RWPE2 (cell line): ENCODE data around the gene GATA1.

Experiments
- ATAC-seq: fragments of 200-7000 bp; cut with Tn5 transposase; 3 replicates; pipeline ENCODE4 v1.9.1; 2021; ENCODE audit warnings: low read depth
- DNase-seq: peaks from one replicate; pipeline ENCODE4 v3.0.0-alpha.2; 2020; ENCODE audit warnings: low spot score
- H3K27ac ChIP-seq: fragments of 450-650 bp; 2 replicates; pipeline ENCODE4 v1.5.1; 2017; ENCODE audit warnings: mild to moderate bottlenecking; ENCODE audit not compliant: poor library complexity, severe bottlenecking
- H3K27me3 ChIP-seq: fragments of 250-450 bp; sonication (Bioruptor Pico); 2 replicates; pipeline ENCODE4 v1.5.1; 2021; ENCODE audit warnings: mild to moderate bottlenecking, moderate library complexity; ENCODE audit not compliant: insufficient read depth, poor library complexity, severe bottlenecking
- H3K36me3 ChIP-seq: fragments of 250-450 bp; sonication (Bioruptor Pico); 2 replicates; pipeline ENCODE4 v1.5.1; 2020; ENCODE audit warnings: low read depth, mild to moderate bottlenecking, moderate library complexity
- H3K4me1 ChIP-seq: fragments of 250-450 bp; sonication (Bioruptor Pico); 2 replicates; pipeline ENCODE4 v1.5.1; 2021; ENCODE audit warnings: mild to moderate bottlenecking, moderate library complexity; ENCODE audit not compliant: insufficient read depth, poor library complexity, severe bottlenecking
- H3K4me3 ChIP-seq: fragments of 250-450 bp; sonication (Bioruptor Pico); 2 replicates; pipeline ENCODE4 v1.5.1; 2021; ENCODE audit warnings: mild to moderate bottlenecking, moderate library complexity; ENCODE audit not compliant: severe bottlenecking
- H3K9me3 ChIP-seq: fragments of 250-450 bp; sonication (Bioruptor Pico); 2 replicates; pipeline ENCODE4 v1.5.1; 2021; ENCODE audit warnings: mild to moderate bottlenecking, moderate library complexity; ENCODE audit not compliant: severe bottlenecking
- TF ChIP-seq, protein P1 (sequence below): fragments of 450-650 bp; IDR thresholded peaks from one replicate; pipeline ENCODE4 v1.5.1; 2017; ENCODE audit warnings: mild to moderate bottlenecking, moderate library complexity; ENCODE audit not compliant: poor library complexity, severe bottlenecking

Gene GATA1

GRCh38 chrX:48792219-48792618 lies 5.8 kb downstream of the GATA1 start:
- DNase-seq (no peak), ATAC-seq (no peak)
- H3K27ac ChIP-seq, result no peak overlapping the region
- H3K36me3 ChIP-seq, result no peaks in the 10 kb centered on the region
- H3K4me3 ChIP-seq, result no peak overlapping the region
- TF ChIP-seq, protein P1, sequence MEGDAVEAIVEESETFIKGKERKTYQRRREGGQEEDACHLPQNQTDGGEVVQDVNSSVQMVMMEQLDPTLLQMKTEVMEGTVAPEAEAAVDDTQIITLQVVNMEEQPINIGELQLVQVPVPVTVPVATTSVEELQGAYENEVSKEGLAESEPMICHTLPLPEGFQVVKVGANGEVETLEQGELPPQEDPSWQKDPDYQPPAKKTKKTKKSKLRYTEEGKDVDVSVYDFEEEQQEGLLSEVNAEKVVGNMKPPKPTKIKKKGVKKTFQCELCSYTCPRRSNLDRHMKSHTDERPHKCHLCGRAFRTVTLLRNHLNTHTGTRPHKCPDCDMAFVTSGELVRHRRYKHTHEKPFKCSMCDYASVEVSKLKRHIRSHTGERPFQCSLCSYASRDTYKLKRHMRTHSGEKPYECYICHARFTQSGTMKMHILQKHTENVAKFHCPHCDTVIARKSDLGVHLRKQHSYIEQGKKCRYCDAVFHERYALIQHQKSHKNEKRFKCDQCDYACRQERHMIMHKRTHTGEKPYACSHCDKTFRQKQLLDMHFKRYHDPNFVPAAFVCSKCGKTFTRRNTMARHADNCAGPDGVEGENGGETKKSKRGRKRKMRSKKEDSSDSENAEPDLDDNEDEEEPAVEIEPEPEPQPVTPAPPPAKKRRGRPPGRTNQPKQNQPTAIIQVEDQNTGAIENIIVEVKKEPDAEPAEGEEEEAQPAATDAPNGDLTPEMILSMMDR, result no peak
- peaks cover 10% of the 10 kb centered on the region for H3K4me1 ChIP-seq
- no peaks in the 10 kb centered on the region for H3K9me3 ChIP-seq
- no peaks in the 10 kb centered on the region for H3K27me3 ChIP-seq

DNA sequence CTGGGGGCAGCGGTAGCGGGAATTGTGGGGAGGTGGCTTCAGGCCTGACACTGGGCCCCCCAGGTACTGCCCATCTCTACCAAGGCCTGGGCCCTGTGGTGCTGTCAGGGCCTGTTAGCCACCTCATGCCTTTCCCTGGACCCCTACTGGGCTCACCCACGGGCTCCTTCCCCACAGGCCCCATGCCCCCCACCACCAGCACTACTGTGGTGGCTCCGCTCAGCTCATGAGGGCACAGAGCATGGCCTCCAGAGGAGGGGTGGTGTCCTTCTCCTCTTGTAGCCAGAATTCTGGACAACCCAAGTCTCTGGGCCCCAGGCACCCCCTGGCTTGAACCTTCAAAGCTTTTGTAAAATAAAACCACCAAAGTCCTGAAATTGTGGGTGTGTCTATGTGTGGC lies 7.5 kb downstream of the GATA1 start:
- peaks cover 10% of the 10 kb centered on the region for H3K4me1 ChIP-seq
- TF ChIP-seq, protein P1, result no peak
- no peak for ATAC-seq

GRCh38 chrX:48794340-48794910 lies 8.0 kb downstream of the GATA1 start:
- TF ChIP-seq, protein P1, result no peak
- no peaks in the 10 kb centered on the region for H3K27me3 ChIP-seq
- H3K27ac ChIP-seq, result no peak overlapping the region
- DNase-seq (no peak), ATAC-seq (no peak)
- H3K36me3 ChIP-seq, result no peaks in the 10 kb centered on the region
- peaks cover 10% of the 10 kb centered on the region for H3K4me1 ChIP-seq
- H3K4me3 ChIP-seq, result no peak overlapping the region
- H3K9me3 ChIP-seq, result no peaks in the 10 kb centered on the region

More for the DNA sequence above, 7.5 kb downstream of the GATA1 start:
- H3K4me3 ChIP-seq, result no peak overlapping the region
- H3K27ac ChIP-seq, result no peak overlapping the region
- H3K36me3 ChIP-seq, result no peaks in the 10 kb centered on the region
- DNase-seq, result no peak
- H3K27me3 ChIP-seq, result no peaks in the 10 kb centered on the region
- H3K9me3 ChIP-seq, result no peaks in the 10 kb centered on the region

DNA sequence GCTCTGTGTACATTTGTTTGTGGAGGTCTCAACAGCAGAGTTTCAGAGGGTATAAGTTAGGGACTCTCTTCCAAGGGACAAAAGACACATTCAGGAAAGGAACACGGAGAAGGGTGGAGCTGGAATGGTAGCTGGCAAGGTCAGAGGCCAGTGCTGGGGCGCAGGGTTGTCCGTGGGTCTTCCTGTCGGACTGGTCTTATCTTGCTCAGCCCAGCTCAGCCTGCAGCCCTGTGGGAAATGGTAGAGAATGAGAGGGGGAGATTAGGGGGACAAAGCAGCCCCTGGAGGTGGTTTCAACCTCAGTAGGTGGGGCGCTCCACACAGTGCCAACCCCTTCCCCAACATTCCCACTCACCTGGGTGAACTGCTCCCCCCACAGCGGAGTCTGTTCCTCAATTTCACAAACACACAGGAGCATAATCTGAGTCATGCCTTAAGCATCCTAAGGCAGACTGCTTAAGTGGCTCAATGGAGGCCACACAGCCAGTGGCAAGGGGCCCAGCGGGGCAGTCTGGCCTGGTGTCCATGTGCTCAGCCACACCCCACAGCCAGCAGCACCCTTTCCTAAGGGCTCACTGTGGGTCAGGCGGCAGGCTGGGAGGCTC lies 8.6 kb downstream of the GATA1 start:
- Histone ChIP-seq H3K4me3 (no peak overlapping the region), H3K27ac (peak overlapping the region; percentile 14), H3K4me1 (peaks cover 10% of the 10 kb centered on the region), H3K36me3 (no peaks in the 10 kb centered on the region), H3K27me3 (no peaks in the 10 kb centered on the region), H3K9me3 (no peaks in the 10 kb centered on the region)
- no peak for DNase-seq
- TF ChIP-seq, protein P1, result no peak
- peak; percentile 89 for ATAC-seq

DNA sequence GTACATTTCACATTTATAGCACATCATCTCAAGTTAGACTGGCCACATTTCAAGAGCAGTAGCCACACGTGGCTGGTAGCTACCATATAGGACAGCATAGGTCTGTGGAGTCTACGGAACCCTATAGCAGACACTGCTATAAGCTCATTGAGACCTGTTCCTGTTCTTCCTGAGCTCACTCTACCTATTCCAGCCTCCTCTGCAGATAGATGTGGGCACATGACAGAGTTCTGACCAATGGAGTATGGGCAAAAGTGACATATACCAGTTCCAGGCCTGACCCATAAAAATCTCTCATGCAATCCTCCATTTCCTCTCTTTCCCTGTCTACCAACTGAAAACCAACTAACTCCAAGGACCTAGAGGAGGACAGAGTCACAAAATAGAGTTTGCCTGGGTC lies 11.9 kb downstream of the GATA1 start:
- H3K27me3 ChIP-seq, result no peaks in the 10 kb centered on the region
- TF ChIP-seq, protein P1, result no peak
- no peak for DNase-seq
- no peak overlapping the region for H3K27ac ChIP-seq
- no peak overlapping the region for H3K4me3 ChIP-seq
- peaks cover 3% of the 10 kb centered on the region; the same call in 1 of the 2 replicates for H3K36me3 ChIP-seq
- ATAC-seq, result no peak
- H3K9me3 ChIP-seq, result no peaks in the 10 kb centered on the region
- peaks cover 10% of the 10 kb centered on the region for H3K4me1 ChIP-seq
